HepG2 (cell line): ENCODE data around the gene PPP1R15A. TPM values are rescaled to one million over a fixed set of nuclear protein-coding genes. Genes with fewer than 3 reads are reported as not detected.

Experiments
- AKAP8 ChIP-seq: sonication (generic); formaldehyde crosslinking; IDR thresholded peaks from 2 replicates; pipeline ENCODE4 v1.5.1; 2020; ENCODE audit warnings: mild to moderate bottlenecking, missing genetic modification reagents
- CCAR2 ChIP-seq: fragments of 200-400 bp; formaldehyde crosslinking; optimal IDR thresholded peaks from 2 replicates; pipeline ENCODE3; 2018; ENCODE audit warnings: low read depth, mild to moderate bottlenecking, low read length, moderate library complexity
- EHMT2 ChIP-seq: fragments of 200-600 bp; sonication (generic); IDR thresholded peaks from 2 replicates; pipeline ENCODE4 v1.7.0; 2017; ENCODE audit warnings: antibody characterized with exemption, low read depth, low read length, borderline replicate concordance
- ELF4 ChIP-seq: sonication (generic); formaldehyde crosslinking; IDR thresholded peaks from 2 replicates; pipeline ENCODE4 v1.5.0; 2020; ENCODE audit warnings: missing genetic modification reagents, mild to moderate bottlenecking, moderate library complexity, borderline replicate concordance
- KDM1A ChIP-seq: IDR thresholded peaks from 2 replicates; pipeline ENCODE4 v1.6.1; 2016; ENCODE audit warnings: missing compliant biosample characterization
- KDM6A ChIP-seq: IDR thresholded peaks from 2 replicates; pipeline ENCODE4 v1.6.1; 2016; ENCODE audit warnings: low read depth
- KLF11 ChIP-seq: IDR thresholded peaks from 2 replicates; pipeline ENCODE4 v1.6.1; 2016; ENCODE audit warnings: missing compliant biosample characterization
- LCORL ChIP-seq, 2 experiments: fragments of 450-650 bp in 1 of 2; sonication (generic) in 1 of 2; formaldehyde crosslinking in 1 of 2; IDR thresholded peaks; 2 replicates each; pipeline versions ENCODE4 v1.5.0 to v1.6.1; 2017 to 2020; ENCODE audit warnings: antibody characterized with exemption in 1 of 2, missing genetic modification reagents in 1 of 2
- MTA1 ChIP-seq: sonication (generic); formaldehyde crosslinking; IDR thresholded peaks from 2 replicates; pipeline ENCODE4 v1.4.0; 2020; ENCODE audit warnings: missing genetic modification reagents, mild to moderate bottlenecking, borderline replicate concordance
- MYC ChIP-seq: sonication (generic); formaldehyde crosslinking; IDR thresholded peaks from 2 replicates; pipeline ENCODE4 v1.9.0; 2021; ENCODE audit warnings: missing genetic modification reagents, borderline replicate concordance
- PPARG ChIP-seq: conservative IDR thresholded peaks from 2 replicates; pipeline ENCODE4 v1.6.1; 2016; ENCODE audit warnings: missing biosample characterization, missing genetic modification reagents
- RERE ChIP-seq: IDR thresholded peaks from 2 replicates; pipeline ENCODE4 v1.6.1; 2016; ENCODE audit warnings: low read depth, missing genetic modification reagents, missing compliant biosample characterization
- RFXANK ChIP-seq: IDR thresholded peaks from 2 replicates; pipeline ENCODE4 v1.6.1; 2016
- TEAD3 ChIP-seq: optimal IDR thresholded peaks from 2 replicates; pipeline ENCODE3; 2016; ENCODE audit warnings: borderline replicate concordance
- TOPORS ChIP-seq: sonication (generic); formaldehyde crosslinking; IDR thresholded peaks from 2 replicates; pipeline ENCODE4 v1.8.0; 2023; ENCODE audit warnings: mild to moderate bottlenecking, missing genetic modification reagents
- ZFP82 ChIP-seq: sonication (generic); formaldehyde crosslinking; IDR thresholded peaks from 2 replicates; pipeline ENCODE4 v1.5.1; 2020; ENCODE audit warnings: mild to moderate bottlenecking, missing genetic modification reagents, borderline replicate concordance
- ZNF577 ChIP-seq: sonication (generic); formaldehyde crosslinking; IDR thresholded peaks from 2 replicates; pipeline ENCODE4 v1.4.0; 2020; ENCODE audit warnings: mild to moderate bottlenecking, low read depth, missing genetic modification reagents, borderline replicate concordance
- ZNF619 ChIP-seq: sonication (generic); formaldehyde crosslinking; IDR thresholded peaks from 2 replicates; pipeline ENCODE4 v1.4.0; 2020; ENCODE audit warnings: mild to moderate bottlenecking, missing genetic modification reagents
- ZNF660 ChIP-seq: sonication (generic); formaldehyde crosslinking; IDR thresholded peaks from 2 replicates; pipeline ENCODE4 v1.5.1; 2020; ENCODE audit warnings: mild to moderate bottlenecking, low read depth, missing genetic modification reagents, borderline replicate concordance
- ZNF790 ChIP-seq: sonication (generic); formaldehyde crosslinking; IDR thresholded peaks from 2 replicates; pipeline ENCODE4 v1.8.0; 2022; ENCODE audit warnings: missing genetic modification reagents, mild to moderate bottlenecking, borderline replicate concordance
- ZSCAN21 ChIP-seq: sonication (generic); formaldehyde crosslinking; IDR thresholded peaks from 2 replicates; pipeline ENCODE4 v1.8.0; 2022; ENCODE audit warnings: mild to moderate bottlenecking, missing genetic modification reagents, moderate library complexity, borderline replicate concordance
- ZUFSP ChIP-seq: sonication (generic); formaldehyde crosslinking; IDR thresholded peaks from 2 replicates; pipeline ENCODE4 v1.9.0; 2021; ENCODE audit warnings: missing genetic modification reagents, mild to moderate bottlenecking, borderline replicate concordance
- polyA plus RNA-seq, 8 experiments: library from polyadenylated mRNA; depleted of rRNA in 3 of 8; stranded (reverse) in 7 of 8; unstranded in 1 of 8; fragments of >200 nt; fragmentation: Illumina TruSeq in 4 of 8; extraction: Trizol in 4 of 8; gene quantifications; 2 replicates each; pipeline versions ENCODE4 v1.2.1 to v1.2.3, GENCODE V29; 2011 to 2016; ENCODE audit warnings: low read depth in 4 of 8, missing spikeins in 1 of 8, mixed read lengths in 1 of 8; ENCODE audit not compliant: insufficient read depth in 1 of 8
- total RNA-seq, 5 experiments: library from RNA; depleted of rRNA; stranded (reverse); fragments of >200 nt; fragmentation: Illumina TruSeq; extraction: Trizol; gene quantifications; 2 replicates each; pipeline ENCODE4 v1.2.3, GENCODE V29; 2016; ENCODE audit warnings: low read depth in 1 of 5

Gene PPP1R15A
- total and polyA plus RNA-seq, 2 of the 13 experiments (the other 11 are each of a cell fraction or from before 2014, with no cell fraction given): 15.6 to 18.5 TPM

GRCh38 chr19:48872182-48872883 is at the start of gene PPP1R15A (continued):
- TF ChIP-seq ZUFSP (CRISPR knock-in tag): no peak
- peak; percentile 77; the same call in 1 of the 2 replicates for TF ChIP-seq RFXANK
- no peak for TF ChIP-seq LCORL (IDR thresholded peaks at IDR 0.05)
- peak; percentile 21; the same call in 1 of the 2 replicates for TF ChIP-seq LCORL (CRISPR knock-in tag; IDR thresholded peaks at IDR 0.05)
- TF ChIP-seq ZFP82 (CRISPR knock-in tag): no peak; the same call in 1 of the 2 replicates
- TF ChIP-seq ZNF619: peak; percentile 37; the same call in 1 of the 2 replicates
- TF ChIP-seq KDM6A (CRISPR knock-in tag): no peak
- TF ChIP-seq RERE (CRISPR knock-in tag): no peak
- TF ChIP-seq PPARG (CRISPR knock-in tag): peak; percentile 30; the same call in 1 of the 2 replicates
- peak; percentile 61; the same call in 1 of the 2 replicates for TF ChIP-seq ELF4 (CRISPR knock-in tag)
- TF ChIP-seq MYC (CRISPR knock-in tag): peak; percentile 57; the same call in 1 of the 2 replicates
- TF ChIP-seq TEAD3 (CRISPR knock-in tag): peak; percentile 87
- no peak for TF ChIP-seq ZNF660 (CRISPR knock-in tag)
- TF ChIP-seq CCAR2: no peak
- TF ChIP-seq KDM1A (CRISPR knock-in tag): no peak
- no peak for TF ChIP-seq EHMT2
- 0 out of 2 replicates have a peak, but pooled peaks have one; percentile 57 for TF ChIP-seq ZNF790
- TF ChIP-seq ZNF577 (CRISPR knock-in tag): no peak
- TF ChIP-seq AKAP8 (CRISPR knock-in tag): no peak
- no peak; the same call in 1 of the 2 replicates for TF ChIP-seq MTA1 (CRISPR knock-in tag)
- no peak for TF ChIP-seq TOPORS (CRISPR knock-in tag)
- TF ChIP-seq ZSCAN21 (CRISPR knock-in tag): peak; percentile 69; the same call in 1 of the 2 replicates
- peak; percentile 66; the same call in 1 of the 2 replicates for TF ChIP-seq KLF11
